PFSK-1 (cell line): ENCODE measurements around the gene LENG1.

Experiments used
- FOXP2 ChIP-seq: optimal IDR thresholded peaks from 2 replicates; pipeline ENCODE3; 2011; ENCODE audit warnings: borderline replicate concordance, control low read depth, inconsistent platforms; ENCODE audit not compliant: insufficient read depth; ENCODE audit errors: extremely low read length, extremely low read depth
- POLR2AphosphoS5 ChIP-seq: IDR thresholded peaks from 2 replicates; pipeline ENCODE4 v1.6.1; 2012; ENCODE audit warnings: low read depth, mild to moderate bottlenecking, control low read depth, low read length, moderate library complexity
- REST ChIP-seq, 2 experiments: IDR thresholded peaks; 2 replicates each; pipeline versions ENCODE4 v1.6.1 to v1.8.0; 2011 to 2012; ENCODE audit warnings: low read depth in 2 of 2, low read length in 2 of 2, control low read depth in 1 of 2, inconsistent platforms in 1 of 2, mild to moderate bottlenecking in 1 of 2, moderate library complexity in 1 of 2; ENCODE audit not compliant: insufficient read depth in 1 of 2
- SIN3A ChIP-seq: IDR thresholded peaks from 2 replicates; pipeline ENCODE4 v1.6.1; 2012; ENCODE audit warnings: mild to moderate bottlenecking, low read length, moderate library complexity, borderline replicate concordance; ENCODE audit not compliant: insufficient read depth
- TAF1 ChIP-seq: IDR thresholded peaks from 2 replicates; pipeline ENCODE4 v1.6.1; 2012; ENCODE audit warnings: low read length, control low read depth, borderline replicate concordance; ENCODE audit not compliant: insufficient read depth

The LENG1 gene

GRCh38 chr19:54115109-54116063 lies 44.1 kb downstream of the LENG1 start, which contains the start of the genes PRPF31 and TFPT:
TSS of gene PRPF31 (plus strand) at chr19:54115754. CDS start at chr19:54118279, 2,525 bp downstream.
TSS of gene TFPT (minus strand) at chr19:54115657. CDS start at chr19:54115269, 388 bp downstream.
- peak; percentile 91 for TF ChIP-seq SIN3A
- TF ChIP-seq TAF1 = peak; percentile 80; the same call in 1 of the 2 replicates
- peak; percentile 73 for TF ChIP-seq FOXP2
- TF ChIP-seq REST (IDR thresholded peaks at IDR 0.05; ENCODE audit: insufficient read depth in 1 of 2, low read depth in 2 of 2, low read length in 2 of 2) = no peak; a peak in 1 of 4 replicates
- peak; percentile 66; the same call in 1 of the 2 replicates for TF ChIP-seq POLR2AphosphoS5

GRCh38 chr19:54114340-54115108 lies 45.0 kb downstream of the LENG1 start:
- TF ChIP-seq REST (IDR thresholded peaks at IDR 0.05; ENCODE audit: insufficient read depth in 1 of 2, low read depth in 2 of 2, low read length in 2 of 2) (no peak), TAF1 (peak; percentile 22; the same call in 1 of the 2 replicates), POLR2AphosphoS5 (peak; percentile 73), FOXP2 (peak; percentile 12), SIN3A (no peak)

GRCh38 chr19:54109651-54110050 lies 49.9 kb downstream of the LENG1 start:
- TF ChIP-seq SIN3A = no peak

- TF ChIP-seq POLR2AphosphoS5 = 0 out of 2 replicates have a peak, but pooled peaks have one; percentile 25
- no peak for TF ChIP-seq TAF1
Observed at GRCh38 chr19:54108496-54108895, 51.0 kb downstream of the LENG1 start.

GRCh38 chr19:54107876-54108490 lies 51.5 kb downstream of the LENG1 start:
- TF ChIP-seq SIN3A (no peak), POLR2AphosphoS5 (no peak), FOXP2 (no peak), TAF1 (no peak), REST (IDR thresholded peaks at IDR 0.05; ENCODE audit: insufficient read depth in 1 of 2, low read depth in 2 of 2, low read length in 2 of 2) (no peak)
